Measurements from ENCODE around the gene PI4K2A.

PI4K2A gene

DNA sequence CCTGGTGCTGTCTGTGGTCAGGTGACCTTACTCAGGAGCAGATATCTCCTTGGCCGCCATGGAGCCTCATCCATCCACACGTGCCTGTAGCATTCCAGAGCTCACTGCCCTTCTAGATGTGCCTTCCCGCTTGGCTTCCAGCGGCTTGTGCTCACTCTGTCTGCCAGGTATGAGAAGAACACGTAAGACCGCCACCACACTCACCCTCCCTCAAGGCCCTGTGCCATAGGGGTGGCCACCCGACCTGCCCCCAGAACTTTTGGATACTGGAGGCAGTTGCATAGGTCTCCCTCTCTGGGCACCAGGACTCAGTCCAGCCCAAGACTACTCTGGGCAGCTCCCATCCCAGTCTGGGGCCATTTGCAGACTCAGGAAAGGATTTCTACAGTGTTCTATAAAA, 77.2 kb downstream of the PI4K2A start:
- Histone ChIP-seq H2AFZ (ENCODE audit: low read length) (no peak overlapping the region), H3K27me3 (ENCODE audit: control insufficient read depth in 3 of 3, insufficient read depth in 3 of 3, low read depth in 1 of 3, low read length in 3 of 3) (peaks cover 0 to 7% (median 0%) of the 10 kb centered on the region in 3 experiments), H3K4me3 (ENCODE audit: low read length in 2 of 2) (no peak overlapping the region), H3K79me1 (ENCODE audit: low read depth, low read length) (peaks cover 6% of the 10 kb centered on the region), H3K18ac (ENCODE audit: low read length) (peak overlapping the region; percentile 84), H2BK12ac (ENCODE audit: low read length) (peak overlapping the region; percentile 69), H3K23ac (ENCODE audit: low read depth, low read length, poor library complexity) (no peak overlapping the region), H3K14ac (ENCODE audit: low read length) (no peak overlapping the region), H3K9me3 (replicated peaks in 1 of 2; ENCODE audit: control insufficient read depth in 2 of 2, insufficient read depth in 1 of 2, low read depth in 1 of 2, low read length in 2 of 2) (no peaks in the 10 kb centered on the region), H4K8ac (ENCODE audit: low read depth, low read length) (no peak overlapping the region), H3K4me2 (ENCODE audit: insufficient read depth, low read length, poor library complexity, severe bottlenecking) (no peak overlapping the region), H3K4ac (ENCODE audit: low read length) (no peak overlapping the region), H4K91ac (ENCODE audit: low read depth, low read length, poor library complexity) (no peak overlapping the region), H2BK15ac (ENCODE audit: low read length) (no peak overlapping the region), H2BK120ac (ENCODE audit: low read depth, low read length) (no peak overlapping the region), H3K4me1 (ENCODE audit: control insufficient read depth in 2 of 2, insufficient read depth in 1 of 2, low read depth in 1 of 2, low read length in 2 of 2) (peaks cover 9 to 32% of the 10 kb centered on the region in 2 donors), H3K27ac (replicated peaks; ENCODE audit: low read length) (peak overlapping the region; percentile 88), H3K9ac (ENCODE audit: low read depth, low read length, poor library complexity) (no peak overlapping the region), H3K36me3 (replicated peaks in 1 of 2; ENCODE audit: control insufficient read depth in 2 of 2, insufficient read depth in 2 of 2, low read length in 2 of 2) (peaks cover 3 to 6% of the 10 kb centered on the region in 2 donors), H2BK5ac (ENCODE audit: low read length) (no peak overlapping the region), H2AK5ac (ENCODE audit: low read depth, low read length) (peak overlapping the region; percentile 11)
- no CpG with 5 or more reads among the region's 7 CpGs for WGBS, 2 donors (ENCODE audit: extremely low coverage in 2 of 2, insufficient read length in 2 of 2, insufficient replicate concordance in 1 of 2)
- no peak for DNase-seq (ENCODE audit: low spot score)

DNA sequence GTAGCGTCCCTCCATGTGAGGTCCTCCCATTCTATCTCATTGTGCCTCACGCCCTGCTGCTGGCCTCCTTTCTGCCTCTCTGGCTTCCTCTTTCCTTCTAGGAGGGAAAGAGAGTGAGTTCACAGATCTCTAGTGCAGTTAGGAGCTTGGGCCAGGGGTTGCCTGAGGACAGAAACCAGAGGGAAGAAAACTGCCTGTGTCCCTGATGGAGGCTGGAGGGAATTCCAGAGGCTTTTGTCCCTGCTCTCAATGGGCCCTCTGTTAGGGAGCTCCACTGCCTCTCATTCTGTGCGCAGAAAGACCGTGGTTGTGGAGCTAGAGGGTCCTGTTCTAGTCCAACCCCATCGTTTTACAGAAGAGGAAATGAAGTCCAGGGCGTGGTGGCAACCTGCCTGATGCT, 77.7 kb downstream of the PI4K2A start:
- H2AK5ac ChIP-seq (ENCODE audit: low read depth, low read length), result no peak overlapping the region
- no peaks in the 10 kb centered on the region for H3K9me3 ChIP-seq (replicated peaks in 1 of 2; ENCODE audit: control insufficient read depth in 2 of 2, insufficient read depth in 1 of 2, low read depth in 1 of 2, low read length in 2 of 2)
- H3K27me3 ChIP-seq (ENCODE audit: control insufficient read depth in 3 of 3, insufficient read depth in 3 of 3, low read depth in 1 of 3, low read length in 3 of 3), result peaks cover 0 to 2% (median 0%) of the 10 kb centered on the region in 3 experiments
- no peak overlapping the region for H2BK12ac ChIP-seq (ENCODE audit: low read length)
- H2BK120ac ChIP-seq (ENCODE audit: low read depth, low read length), result no peak overlapping the region
- H3K18ac ChIP-seq (ENCODE audit: low read length), result peak overlapping the region; percentile 31
- peaks cover 6% of the 10 kb centered on the region for H3K79me1 ChIP-seq (ENCODE audit: low read depth, low read length)
- no peak overlapping the region for H2BK15ac ChIP-seq (ENCODE audit: low read length)
- no peak overlapping the region for H3K14ac ChIP-seq (ENCODE audit: low read length)
- no peak overlapping the region for H2BK5ac ChIP-seq (ENCODE audit: low read length)
- H3K23ac ChIP-seq (ENCODE audit: low read depth, low read length, poor library complexity), result no peak overlapping the region
- no peak overlapping the region for H3K4me2 ChIP-seq (ENCODE audit: insufficient read depth, low read length, poor library complexity, severe bottlenecking)
- H3K9ac ChIP-seq (ENCODE audit: low read depth, low read length, poor library complexity), result no peak overlapping the region
- peaks cover 3 to 6% of the 10 kb centered on the region in 2 donors for H3K36me3 ChIP-seq (replicated peaks in 1 of 2; ENCODE audit: control insufficient read depth in 2 of 2, insufficient read depth in 2 of 2, low read length in 2 of 2)
- DNase-seq (ENCODE audit: low spot score), result no peak
- WGBS, 2 donors (ENCODE audit: extremely low coverage in 2 of 2, insufficient read length in 2 of 2, insufficient replicate concordance in 1 of 2), result no CpG with 5 or more reads among the region's 6 CpGs
- H3K4me3 ChIP-seq (ENCODE audit: low read length in 2 of 2), result no peak overlapping the region
- no peak overlapping the region for H4K8ac ChIP-seq (ENCODE audit: low read depth, low read length)
- peaks cover 9 to 29% of the 10 kb centered on the region in 2 donors for H3K4me1 ChIP-seq (ENCODE audit: control insufficient read depth in 2 of 2, insufficient read depth in 1 of 2, low read depth in 1 of 2, low read length in 2 of 2)
- H3K27ac ChIP-seq (replicated peaks; ENCODE audit: low read length), result peak overlapping the region; percentile 88
- H3K4ac ChIP-seq (ENCODE audit: low read length), result no peak overlapping the region
- H4K91ac ChIP-seq (ENCODE audit: low read depth, low read length, poor library complexity), result no peak overlapping the region
- no peak overlapping the region for H2AFZ ChIP-seq (ENCODE audit: low read length)

DNA sequence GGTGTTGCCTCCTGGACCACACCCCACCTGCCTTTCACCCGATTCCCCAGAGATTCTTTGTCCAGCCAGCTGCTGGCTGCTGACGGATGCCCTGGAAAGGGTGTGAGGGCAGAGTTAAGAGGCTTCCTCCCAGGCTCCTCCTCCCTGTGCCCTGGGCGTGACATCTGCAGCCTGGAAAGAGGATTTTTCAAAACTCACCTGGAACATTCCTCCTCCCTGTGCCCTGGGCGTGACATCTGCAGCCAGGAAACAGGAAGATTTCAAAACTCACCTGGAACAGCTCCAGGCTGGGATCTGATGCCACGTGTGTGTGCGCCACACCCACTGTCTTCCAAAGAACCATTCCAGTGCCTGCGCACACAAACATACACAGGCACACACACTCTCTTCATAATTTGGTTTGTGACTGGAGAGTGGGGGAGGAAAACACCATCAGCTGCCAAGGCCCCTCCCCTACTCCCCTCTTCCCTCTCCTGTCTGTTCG, 78.2 kb downstream of the PI4K2A start:
- Histone ChIP-seq H3K9me3 (replicated peaks in 1 of 2; ENCODE audit: control insufficient read depth in 2 of 2, insufficient read depth in 1 of 2, low read depth in 1 of 2, low read length in 2 of 2) (no peaks in the 10 kb centered on the region), H3K4me2 (ENCODE audit: insufficient read depth, low read length, poor library complexity, severe bottlenecking) (no peak overlapping the region), H3K36me3 (replicated peaks in 1 of 2; ENCODE audit: control insufficient read depth in 2 of 2, insufficient read depth in 2 of 2, low read length in 2 of 2) (peaks cover 3 to 6% of the 10 kb centered on the region in 2 donors), H3K79me1 (ENCODE audit: low read depth, low read length) (peaks cover 6% of the 10 kb centered on the region), H3K4me3 (ENCODE audit: low read length in 2 of 2) (no peak overlapping the region), H3K4ac (ENCODE audit: low read length) (no peak overlapping the region), H2BK5ac (ENCODE audit: low read length) (no peak overlapping the region), H2AK5ac (ENCODE audit: low read depth, low read length) (no peak overlapping the region), H4K91ac (ENCODE audit: low read depth, low read length, poor library complexity) (no peak overlapping the region), H3K27ac (replicated peaks; ENCODE audit: low read length) (peak overlapping the region; percentile 88), H3K14ac (ENCODE audit: low read length) (no peak overlapping the region), H2AFZ (ENCODE audit: low read length) (no peak overlapping the region), H3K18ac (ENCODE audit: low read length) (peak overlapping the region; percentile 31), H3K4me1 (ENCODE audit: control insufficient read depth in 2 of 2, insufficient read depth in 1 of 2, low read depth in 1 of 2, low read length in 2 of 2) (peaks cover 9 to 28% of the 10 kb centered on the region in 2 donors), H3K27me3 (ENCODE audit: control insufficient read depth in 3 of 3, insufficient read depth in 3 of 3, low read depth in 1 of 3, low read length in 3 of 3) (peaks cover 0 to 2% (median 0%) of the 10 kb centered on the region in 3 experiments), H2BK15ac (ENCODE audit: low read length) (no peak overlapping the region), H3K23ac (ENCODE audit: low read depth, low read length, poor library complexity) (no peak overlapping the region), H2BK12ac (ENCODE audit: low read length) (no peak overlapping the region), H2BK120ac (ENCODE audit: low read depth, low read length) (no peak overlapping the region), H3K9ac (ENCODE audit: low read depth, low read length, poor library complexity) (no peak overlapping the region), H4K8ac (ENCODE audit: low read depth, low read length) (no peak overlapping the region)
- no peak for DNase-seq (ENCODE audit: low spot score)
- WGBS, 2 donors (ENCODE audit: extremely low coverage in 2 of 2, insufficient read length in 2 of 2, insufficient replicate concordance in 1 of 2), result no CpG with 5 or more reads among the region's 8 CpGs

DNA sequence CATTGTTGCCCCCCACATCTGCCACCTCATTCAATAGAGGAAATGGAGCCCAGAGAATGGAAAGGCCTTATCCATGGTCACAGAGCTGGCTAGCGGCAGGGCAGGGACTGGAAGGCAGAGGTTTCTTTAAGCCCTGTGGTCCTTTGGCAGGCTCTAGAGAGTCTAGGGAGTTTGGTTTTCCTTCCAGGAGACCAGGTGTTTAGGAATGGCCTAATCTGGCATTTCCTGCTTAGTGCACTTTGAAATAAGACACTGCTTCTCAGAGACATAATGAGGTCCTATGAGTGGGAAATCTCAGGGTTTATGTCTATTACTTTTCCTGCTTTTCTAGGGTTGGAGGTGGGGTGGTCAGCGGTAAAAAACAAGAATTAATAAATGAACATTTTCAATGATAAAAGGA, 79.1 kb downstream of the PI4K2A start:
- no peaks in the 10 kb centered on the region for H3K9me3 ChIP-seq (replicated peaks in 1 of 2; ENCODE audit: control insufficient read depth in 2 of 2, insufficient read depth in 1 of 2, low read depth in 1 of 2, low read length in 2 of 2)
- no CpG with 5 or more reads among the region's 2 CpGs for WGBS, 2 donors (ENCODE audit: extremely low coverage in 2 of 2, insufficient read length in 2 of 2, insufficient replicate concordance in 1 of 2)
- no peak overlapping the region for H3K23ac ChIP-seq (ENCODE audit: low read depth, low read length, poor library complexity)
- H4K8ac ChIP-seq (ENCODE audit: low read depth, low read length), result no peak overlapping the region
- H3K79me1 ChIP-seq (ENCODE audit: low read depth, low read length), result no peaks in the 10 kb centered on the region
- no peak overlapping the region for H2BK15ac ChIP-seq (ENCODE audit: low read length)
- H3K4ac ChIP-seq (ENCODE audit: low read length), result no peak overlapping the region
- H3K4me2 ChIP-seq (ENCODE audit: insufficient read depth, low read length, poor library complexity, severe bottlenecking), result no peak overlapping the region
- no peak overlapping the region for H3K14ac ChIP-seq (ENCODE audit: low read length)
- H2AFZ ChIP-seq (ENCODE audit: low read length), result no peak overlapping the region
- H3K27ac ChIP-seq (replicated peaks; ENCODE audit: low read length), result no peak overlapping the region
- no peak for DNase-seq (ENCODE audit: low spot score)
- H3K27me3 ChIP-seq (ENCODE audit: control insufficient read depth in 3 of 3, insufficient read depth in 3 of 3, low read depth in 1 of 3, low read length in 3 of 3), result peaks cover 0 to 2% (median 0%) of the 10 kb centered on the region in 3 experiments
- H3K9ac ChIP-seq (ENCODE audit: low read depth, low read length, poor library complexity), result no peak overlapping the region
- peaks cover 3 to 6% of the 10 kb centered on the region in 2 donors for H3K36me3 ChIP-seq (replicated peaks in 1 of 2; ENCODE audit: control insufficient read depth in 2 of 2, insufficient read depth in 2 of 2, low read length in 2 of 2)
- no peak overlapping the region for H4K91ac ChIP-seq (ENCODE audit: low read depth, low read length, poor library complexity)
- H3K4me1 ChIP-seq (ENCODE audit: control insufficient read depth in 2 of 2, insufficient read depth in 1 of 2, low read depth in 1 of 2, low read length in 2 of 2), result peaks cover 9 to 28% of the 10 kb centered on the region in 2 donors
- H2BK120ac ChIP-seq (ENCODE audit: low read depth, low read length), result no peak overlapping the region
- no peak overlapping the region for H3K4me3 ChIP-seq (ENCODE audit: low read length in 2 of 2)
- no peak overlapping the region for H3K18ac ChIP-seq (ENCODE audit: low read length)
- no peak overlapping the region for H2BK12ac ChIP-seq (ENCODE audit: low read length)
- H2BK5ac ChIP-seq (ENCODE audit: low read length), result no peak overlapping the region
- H2AK5ac ChIP-seq (ENCODE audit: low read depth, low read length), result no peak overlapping the region

All from neuronal stem cell (in vitro differentiated cells).